Activated CD4-positive, alpha-beta T cell treated with anti-CD3 and anti-CD28 coated beads, Interleukin-2, amount 50 U/mL, for 24 hours (primary cell): Measurements from ENCODE around the gene NKAIN4.
"Not testable (repeated sequence)": the region's sequence is repeated elsewhere in the genome, so short reads cannot be mapped to it uniquely, and the experiment has no call there.

ENCODE experiments used
- DNase-seq, 2 donors: peaks; one replicate each; pipeline ENCODE4 v3.0.0-alpha.2; 2020; ENCODE audit warnings: low read depth in 1 of 2, low spot score in 1 of 2

Gene NKAIN4

DNA sequence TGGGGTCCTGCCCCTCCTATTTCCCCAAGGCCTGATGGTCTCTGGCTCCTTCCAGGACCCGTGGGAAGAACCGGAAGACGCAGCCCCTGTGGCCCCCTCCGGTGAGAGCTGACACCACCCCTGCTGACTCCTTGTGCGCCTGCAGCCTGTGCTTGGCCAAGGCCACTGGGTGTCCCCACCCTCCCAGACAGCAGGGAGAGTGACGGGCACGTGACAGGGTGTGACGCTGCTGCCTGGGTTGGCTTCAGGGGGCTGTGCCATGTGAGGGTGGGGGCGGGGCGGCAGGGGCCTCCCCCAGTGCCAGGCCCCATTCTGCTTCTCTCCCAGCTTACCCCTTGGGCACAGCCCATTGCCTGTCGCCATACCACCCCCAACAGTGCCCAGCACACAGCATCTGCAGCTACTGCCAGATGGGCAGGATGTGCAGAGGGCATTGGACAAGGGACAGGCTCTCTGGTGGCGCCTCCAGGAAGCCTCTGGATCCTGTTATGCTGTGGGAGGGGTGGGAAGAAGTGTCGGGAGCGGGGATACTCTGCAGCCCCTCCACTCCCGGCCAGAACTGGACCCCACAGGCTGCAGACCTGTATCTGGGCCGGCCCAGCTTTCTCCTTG is 15.6 kb downstream of the NKAIN4 start:
- DNase-seq: no peak

DNA sequence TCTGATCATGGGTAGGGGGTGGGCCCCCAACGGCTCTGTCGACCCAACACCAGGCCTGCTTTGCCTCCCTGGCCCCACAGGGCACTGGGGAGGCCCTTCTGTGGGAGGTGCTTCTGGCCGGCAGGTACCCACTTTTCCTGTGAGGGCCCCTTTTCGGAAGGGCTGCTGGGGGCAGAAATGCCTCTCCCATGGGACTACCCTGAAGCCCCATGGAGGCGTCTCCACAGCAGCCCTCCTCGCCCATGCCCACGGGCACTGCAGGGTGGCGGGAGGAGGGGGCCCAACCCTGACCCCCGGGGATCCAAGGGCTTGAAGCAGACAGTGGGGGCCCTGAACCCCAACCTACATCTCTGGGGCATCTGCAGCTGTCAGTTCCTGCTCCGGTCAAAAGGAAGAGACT is 16.2 kb downstream of the NKAIN4 start:
- DNase-seq: no peak

DNA sequence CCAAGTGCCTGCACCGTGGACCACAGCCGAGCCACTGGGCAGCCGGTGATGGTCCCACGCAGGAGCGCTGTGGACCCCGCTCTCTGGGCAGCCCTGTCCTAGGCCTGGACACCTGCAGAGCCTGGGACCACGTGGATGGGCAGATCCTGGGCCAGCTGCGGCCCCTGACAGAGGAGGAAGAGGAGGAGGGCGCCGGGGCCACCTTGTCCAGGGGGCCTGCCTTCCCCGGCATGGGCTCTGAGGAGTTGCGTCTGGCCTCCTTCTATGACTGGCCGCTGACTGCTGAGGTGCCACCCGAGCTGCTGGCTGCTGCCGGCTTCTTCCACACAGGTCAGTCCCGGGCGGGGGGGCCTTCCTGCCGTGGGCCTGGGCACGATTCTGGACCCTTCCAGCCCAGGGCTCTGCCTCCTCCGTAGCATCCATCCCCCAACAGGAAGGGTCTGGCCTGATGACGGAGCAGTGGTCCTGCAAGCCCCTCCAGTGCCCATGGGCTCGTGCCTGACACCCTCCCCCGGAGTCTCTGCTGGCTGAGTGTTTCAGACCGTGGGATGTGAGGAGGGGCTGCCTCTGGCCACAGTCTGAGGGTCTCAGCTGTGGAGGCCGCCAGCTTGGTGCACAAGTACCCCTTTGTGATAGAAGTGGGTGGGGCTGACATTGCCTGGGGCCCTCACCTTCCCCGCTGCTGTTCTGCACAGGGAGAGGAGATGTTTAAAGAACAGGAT is 18.0 kb downstream of the NKAIN4 start:
- DNase-seq: no peak

DNA sequence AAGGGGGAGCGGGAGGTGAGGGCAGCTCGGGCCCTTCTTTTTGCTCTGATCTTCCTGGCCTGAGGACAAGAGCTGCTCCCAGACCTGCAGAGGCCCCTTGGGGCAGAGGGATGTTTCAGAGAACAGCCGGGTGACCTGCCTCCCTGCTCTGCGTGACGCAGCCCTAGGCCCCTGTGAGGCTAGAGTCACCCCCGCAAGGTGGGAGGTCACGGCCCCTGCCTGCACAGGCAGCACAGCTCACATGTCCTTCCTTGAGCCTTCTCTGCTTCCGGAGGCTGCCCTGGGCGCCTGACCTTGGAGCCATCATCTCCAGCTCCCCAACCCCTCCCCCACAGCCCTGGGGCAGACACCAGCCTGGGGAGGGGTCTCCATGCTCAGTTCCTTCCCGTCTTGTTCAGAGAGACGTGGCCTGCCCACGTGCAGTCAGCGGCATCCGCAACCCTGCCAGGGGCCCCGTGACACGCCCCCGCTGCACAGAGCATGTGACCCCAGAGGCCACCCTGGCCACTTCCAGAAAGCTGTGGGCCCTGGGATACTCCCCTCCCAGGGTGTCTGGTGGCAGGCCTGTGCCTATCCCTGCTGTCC is 18.8 kb downstream of the NKAIN4 start, which contains the start of gene BIRC7:
Gene BIRC7, plus strand, starts transcription at position 507 of the 585 bp plus-strand sequence. CDS start 192 bp downstream, outside the sequence.
- DNase-seq: no peak

DNA sequence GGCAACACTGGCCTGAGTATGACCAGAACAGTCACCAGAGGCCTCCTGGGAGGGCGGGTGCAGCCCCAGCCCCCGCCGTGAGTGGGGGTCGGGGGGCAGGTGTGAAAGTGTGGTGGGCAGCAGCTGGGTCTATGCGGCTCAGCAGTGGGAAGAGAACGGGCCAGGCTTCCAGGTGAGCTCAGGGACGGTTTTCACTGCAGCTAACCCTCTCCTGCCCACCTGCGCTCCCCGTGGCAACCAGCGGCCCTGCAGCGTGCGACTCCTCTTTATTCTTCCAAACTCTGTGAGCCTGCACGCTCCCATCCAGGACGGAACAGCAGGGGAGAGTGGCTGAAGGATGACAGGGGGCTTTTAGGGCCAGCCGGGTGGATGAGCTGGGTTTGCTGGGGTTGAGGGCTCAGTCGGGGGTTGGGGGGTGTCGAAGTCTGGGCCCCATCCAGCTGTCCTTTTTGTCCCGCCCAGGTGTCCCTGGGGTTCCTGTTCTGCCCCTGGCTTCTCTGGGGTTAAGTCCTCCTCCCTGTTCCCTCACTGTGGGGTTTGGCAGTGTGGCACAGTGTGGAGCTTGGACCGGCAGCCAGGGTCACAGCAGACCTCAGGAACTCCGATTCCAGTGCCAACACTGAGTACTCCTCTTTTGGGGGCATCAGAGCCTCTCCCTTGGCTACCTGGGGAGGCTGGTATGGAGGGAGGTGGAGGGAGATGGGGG is 19.4 kb downstream of the NKAIN4 start:
- DNase-seq: no peak

DNA sequence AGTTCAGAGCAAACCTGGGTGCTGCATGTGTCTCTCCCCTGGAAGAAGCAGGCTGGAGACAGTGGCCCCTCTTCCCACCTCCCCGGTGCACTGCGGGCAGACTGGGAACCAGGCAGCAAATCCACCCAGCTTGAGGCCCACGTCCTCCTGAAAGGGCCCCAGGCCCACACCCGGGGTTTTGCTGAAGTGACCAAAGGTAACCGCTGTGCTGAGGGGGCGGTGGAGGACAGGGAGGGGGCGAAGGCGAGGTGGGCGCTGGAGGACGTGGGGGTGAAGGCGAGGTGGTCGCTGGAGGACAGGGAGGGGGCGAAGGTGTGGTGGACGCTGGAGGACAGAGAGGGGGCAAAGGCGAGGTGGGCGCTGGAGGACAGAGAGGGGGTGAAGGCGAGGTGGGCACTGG is 20.3 kb downstream of the NKAIN4 start:
- DNase-seq: no peak

DNA sequence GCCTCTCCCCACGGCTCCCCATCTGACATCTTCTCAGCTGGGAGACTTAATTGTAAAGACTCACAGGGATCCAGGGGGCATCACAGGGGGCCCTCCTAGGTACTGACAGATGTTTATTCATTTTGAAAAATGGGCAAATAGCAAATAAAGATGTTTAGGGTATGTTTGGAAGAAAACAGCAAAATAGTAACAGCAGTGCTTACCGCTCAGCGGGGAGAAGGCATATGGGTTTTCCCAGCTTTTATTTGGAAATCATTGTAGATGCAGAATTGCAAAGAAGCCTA is 21.3 kb downstream of the NKAIN4 start:
- no peak for DNase-seq

DNA sequence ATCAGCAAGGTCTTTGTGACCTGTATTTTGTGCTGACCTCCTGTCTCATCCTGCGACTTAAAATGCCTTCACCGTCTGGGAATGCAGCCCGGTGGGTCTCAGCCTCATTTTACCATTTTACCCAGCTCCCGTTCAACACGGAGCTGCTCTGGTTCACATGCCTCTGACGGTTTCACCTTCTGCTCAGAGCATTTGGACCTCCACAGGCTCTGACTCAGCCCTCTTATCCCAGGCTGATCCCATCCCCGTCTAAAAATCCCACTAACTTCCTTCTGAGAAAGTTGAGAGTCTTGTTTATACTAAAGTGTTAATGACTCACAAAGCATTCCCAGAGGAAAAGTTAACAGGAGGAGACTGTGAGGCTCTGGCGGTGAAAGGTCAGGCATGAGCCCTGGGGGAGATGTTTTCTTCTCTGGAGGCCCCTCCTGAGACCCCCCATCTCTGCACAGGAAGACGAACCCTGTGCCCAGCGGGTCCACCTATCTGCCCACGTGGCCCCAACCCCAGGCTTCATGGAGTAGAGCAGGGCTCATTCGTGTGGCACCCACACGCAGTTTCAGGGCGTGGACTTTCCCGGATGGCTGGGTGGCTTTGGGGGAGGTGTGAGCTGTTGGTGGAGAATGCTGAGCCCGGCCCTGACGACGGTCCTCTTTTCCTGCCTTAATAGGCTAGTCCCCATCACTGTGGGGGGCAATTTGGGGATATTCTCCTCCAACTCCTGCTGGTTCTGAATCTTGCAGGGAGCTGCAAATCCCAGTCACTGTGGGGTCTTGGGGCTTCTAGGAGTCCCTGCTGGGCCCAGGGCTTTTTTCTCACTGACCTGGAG is 21.8 kb downstream of the NKAIN4 start:
- no peak for DNase-seq

DNA sequence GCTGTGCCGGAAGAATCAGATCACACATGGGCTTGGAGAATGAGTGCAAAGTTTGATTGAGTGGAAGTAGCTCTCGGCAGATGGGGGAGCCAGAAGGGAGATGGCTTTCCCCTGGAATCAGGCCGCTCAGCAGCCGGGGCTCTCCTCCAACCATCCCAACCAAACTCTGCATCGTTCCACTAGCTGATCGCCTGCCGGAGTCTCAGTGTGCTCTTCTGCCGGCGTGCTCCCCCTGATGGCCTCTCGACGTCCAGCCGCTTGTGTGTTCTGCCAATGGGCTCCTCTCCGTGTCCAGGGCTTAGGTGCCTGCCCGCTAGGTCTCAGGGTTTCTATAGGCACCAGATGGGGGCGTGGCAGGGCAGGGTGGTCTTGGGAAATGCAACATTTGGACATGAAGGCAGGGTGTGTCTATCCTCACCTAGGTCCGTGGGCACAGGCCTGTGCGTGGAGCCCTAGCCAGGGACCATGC is 23.4 kb downstream of the NKAIN4 start:
- no peak for DNase-seq

DNA sequence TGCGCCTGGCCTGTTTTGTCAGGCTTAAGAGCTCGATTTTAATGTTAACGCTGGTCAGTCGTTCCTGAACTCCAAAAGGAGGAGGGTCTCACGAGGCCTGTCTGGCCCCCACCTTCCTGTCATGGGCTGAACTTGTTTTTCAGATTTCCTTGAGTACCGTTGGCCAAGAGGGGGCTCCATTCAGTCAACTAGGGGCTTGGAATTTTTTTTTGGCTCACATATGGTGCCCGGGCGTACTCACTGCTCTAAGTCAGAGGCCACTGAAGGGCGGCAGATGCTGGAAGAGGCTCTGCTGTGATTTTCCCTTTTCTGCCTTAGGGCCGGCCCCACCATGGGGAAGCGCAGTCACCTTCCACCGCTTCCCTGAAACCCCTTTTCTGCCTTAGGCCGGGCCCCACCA is 25.5 kb downstream of the NKAIN4 start:
- DNase-seq: no peak

DNA sequence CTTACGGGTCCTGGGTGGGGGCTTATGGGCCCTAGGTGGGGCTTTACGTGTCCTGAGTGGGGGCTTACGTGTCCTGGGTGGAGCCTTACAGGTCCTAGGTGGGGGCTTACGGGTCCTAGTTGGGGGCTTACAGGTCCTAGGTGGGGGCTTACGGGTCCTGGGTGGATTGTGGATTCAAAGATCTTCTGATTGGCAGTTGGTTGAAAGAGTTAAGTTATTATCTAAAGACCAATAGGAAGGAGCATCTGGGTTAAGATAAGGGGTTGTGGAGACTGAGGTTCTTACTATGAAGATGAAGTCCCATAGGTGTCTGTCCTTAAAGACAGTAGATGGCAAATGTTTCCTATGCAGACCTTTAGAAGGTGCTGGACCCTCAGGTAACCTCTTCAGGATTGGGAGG is 27.0 kb downstream of the NKAIN4 start:
- no peak for DNase-seq

DNA sequence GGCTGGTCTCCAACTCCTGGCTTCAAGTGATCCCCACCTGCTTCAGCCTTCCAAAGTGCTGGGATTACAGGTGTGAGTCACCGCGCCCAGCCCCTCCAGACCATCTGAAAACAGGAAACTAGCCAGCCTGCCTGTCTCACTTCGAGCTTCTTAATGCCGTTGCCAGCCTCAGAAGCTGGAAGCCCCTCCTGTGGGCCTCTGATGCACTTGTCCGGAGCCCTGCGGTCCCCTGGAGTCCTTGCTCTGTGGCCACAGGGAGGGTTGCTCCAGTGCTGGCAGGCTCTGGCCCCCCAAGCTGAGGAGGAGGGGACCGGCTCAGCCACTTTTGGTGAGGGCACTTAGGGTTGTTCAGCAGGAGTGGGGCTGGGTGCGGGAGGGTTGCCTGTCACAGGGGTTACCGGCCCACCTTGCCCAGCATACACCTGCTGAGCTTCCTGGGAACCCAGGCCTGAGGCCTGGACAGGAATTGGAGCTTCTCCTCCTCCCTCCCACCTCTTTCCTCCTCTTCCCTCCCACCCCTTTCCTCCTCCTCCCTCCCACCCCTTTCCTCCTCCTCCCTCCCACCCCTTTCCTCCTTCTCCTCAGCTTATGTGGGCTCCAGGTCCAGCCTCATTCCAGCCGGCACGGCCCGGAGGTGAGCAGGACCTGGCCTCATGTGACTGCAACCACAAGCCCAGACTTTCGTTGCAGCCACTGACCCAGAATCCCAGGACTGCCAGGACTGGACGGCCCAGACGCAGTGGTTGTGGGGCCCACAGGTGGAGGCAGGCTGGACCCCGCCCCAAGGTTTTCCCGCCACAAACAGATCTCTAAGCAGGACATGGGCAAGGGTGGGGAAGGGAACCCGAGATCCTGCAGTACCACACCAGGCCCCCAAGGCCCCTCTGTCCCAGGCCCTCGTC is 28.0 kb downstream of the NKAIN4 start:
- no peak for DNase-seq

DNA sequence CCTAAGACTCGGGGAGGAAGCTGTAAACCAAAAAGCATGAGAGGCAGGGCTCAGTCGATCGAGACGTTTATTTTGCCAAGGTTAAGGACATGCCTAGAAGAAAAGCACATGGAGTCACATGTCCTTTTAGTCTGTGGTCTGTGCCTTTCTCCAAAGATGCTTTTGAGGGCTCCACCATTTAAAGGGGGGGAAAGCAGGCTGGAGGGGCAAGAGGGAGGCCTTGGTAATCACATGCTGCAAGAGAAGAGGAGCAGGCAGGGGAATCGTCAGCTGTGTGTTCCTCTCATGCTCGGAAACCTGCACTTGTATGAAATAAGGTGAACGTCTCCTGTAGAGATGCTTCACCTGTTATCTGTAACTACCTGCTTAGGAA is 29.2 kb downstream of the NKAIN4 start:
- DNase-seq: no peak

DNA sequence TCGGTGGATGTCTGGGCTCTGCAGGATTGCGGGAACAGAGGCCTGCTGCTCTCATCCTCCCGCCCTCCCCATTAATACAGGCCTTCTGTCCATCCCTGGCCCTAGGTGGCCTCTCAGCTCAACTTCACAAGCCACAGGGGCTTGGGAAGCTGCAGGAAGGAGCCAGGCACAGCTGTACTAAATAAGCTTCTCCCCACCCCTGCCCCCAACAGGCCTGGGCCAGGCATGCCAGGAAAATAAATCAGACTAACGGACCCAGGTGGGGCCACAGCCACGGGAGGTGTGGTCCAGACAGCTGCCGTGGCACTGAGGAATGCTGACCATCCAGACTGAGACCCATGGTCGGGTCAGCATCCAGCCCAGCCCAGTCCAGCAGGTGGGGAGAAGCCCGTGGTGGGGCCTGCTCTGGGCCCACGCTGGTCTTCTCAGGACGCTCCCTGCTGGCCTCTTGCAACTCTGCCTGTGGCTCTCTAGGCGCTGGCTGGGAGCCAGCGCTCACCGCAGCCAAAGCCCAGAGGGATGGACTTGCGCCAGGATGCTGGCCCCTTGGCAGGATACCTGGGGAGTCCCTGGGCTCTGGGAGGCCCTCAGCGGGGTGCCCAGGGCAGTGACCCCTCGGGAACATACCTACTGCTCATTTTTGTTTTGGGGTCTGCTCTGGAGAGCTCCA is 29.7 kb downstream of the NKAIN4 start:
- DNase-seq: no peak

DNA sequence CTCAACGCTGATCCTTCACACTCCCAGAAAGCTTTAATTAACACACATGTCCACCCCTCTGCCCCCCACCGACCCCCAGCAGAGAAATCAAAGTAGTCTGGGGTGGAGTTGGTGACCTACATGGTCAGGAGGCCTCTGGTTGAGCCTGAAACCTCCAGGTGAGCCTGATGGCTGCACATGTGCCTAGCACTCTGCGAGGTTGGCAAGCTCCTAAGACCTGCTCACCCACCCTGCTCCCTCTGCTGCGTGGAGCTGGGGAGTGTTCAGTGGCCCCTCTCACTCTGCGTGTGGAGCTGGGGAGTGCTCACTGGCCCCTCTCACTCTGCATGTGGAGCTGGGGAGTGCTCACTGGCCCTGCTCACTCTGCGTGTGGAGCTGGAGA is 30.4 kb downstream of the NKAIN4 start:
- no peak for DNase-seq

DNA sequence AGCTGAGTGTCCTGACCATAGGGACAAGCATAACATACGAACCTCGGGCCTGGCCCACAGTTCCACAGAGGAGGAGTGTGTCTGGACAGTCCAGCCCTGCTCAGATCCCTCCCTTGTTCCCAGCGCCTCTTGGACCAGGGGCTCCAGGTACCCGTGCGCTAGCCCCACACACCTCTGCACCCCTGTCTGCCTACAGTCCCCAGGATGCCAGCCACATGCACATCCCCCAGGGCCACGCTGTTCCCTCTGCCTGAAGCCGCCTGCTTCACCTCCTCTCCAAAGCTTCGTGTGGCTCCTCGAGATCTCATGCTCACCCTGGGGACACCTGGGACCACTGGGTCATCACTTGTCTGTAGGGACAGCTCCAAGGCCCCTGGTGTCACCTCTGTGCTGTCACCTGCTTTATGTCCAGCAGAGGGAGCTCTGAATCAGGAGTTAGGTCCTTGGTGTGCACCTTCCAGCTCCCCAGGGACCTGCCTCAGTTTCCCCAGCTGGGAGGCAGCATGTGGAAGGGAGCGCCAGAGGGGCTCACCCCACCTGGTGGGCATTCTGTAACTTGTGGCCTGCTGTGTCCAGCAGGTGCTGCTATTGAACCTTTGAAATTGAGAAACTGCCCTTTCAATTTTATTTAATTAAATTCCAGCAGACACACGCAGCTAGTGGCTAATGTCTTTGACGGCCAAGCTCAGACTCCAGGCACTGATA is 31.0 kb downstream of the NKAIN4 start:
- peak; percentile 20 to 41 for DNase-seq

DNA sequence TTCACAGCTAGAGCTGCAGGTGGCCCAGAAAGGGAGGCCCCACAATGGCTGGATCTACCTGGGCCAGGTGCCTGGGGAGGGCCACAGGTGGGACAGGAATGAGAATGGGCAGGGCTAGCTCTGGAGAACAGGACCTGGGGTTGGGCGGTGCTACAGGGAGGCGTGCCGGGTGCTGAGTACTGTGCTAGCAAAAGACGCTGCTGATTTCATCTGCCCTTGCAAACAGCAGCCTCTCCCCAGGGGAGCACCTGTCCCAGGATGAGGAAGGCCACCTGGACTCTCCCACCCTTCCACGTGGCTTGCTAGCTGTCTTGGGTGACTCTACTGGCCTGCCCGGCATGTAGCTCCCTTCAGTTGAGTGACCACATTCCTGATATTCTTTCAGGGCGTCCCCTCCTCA is 31.7 kb downstream of the NKAIN4 start:
- no peak for DNase-seq

DNA sequence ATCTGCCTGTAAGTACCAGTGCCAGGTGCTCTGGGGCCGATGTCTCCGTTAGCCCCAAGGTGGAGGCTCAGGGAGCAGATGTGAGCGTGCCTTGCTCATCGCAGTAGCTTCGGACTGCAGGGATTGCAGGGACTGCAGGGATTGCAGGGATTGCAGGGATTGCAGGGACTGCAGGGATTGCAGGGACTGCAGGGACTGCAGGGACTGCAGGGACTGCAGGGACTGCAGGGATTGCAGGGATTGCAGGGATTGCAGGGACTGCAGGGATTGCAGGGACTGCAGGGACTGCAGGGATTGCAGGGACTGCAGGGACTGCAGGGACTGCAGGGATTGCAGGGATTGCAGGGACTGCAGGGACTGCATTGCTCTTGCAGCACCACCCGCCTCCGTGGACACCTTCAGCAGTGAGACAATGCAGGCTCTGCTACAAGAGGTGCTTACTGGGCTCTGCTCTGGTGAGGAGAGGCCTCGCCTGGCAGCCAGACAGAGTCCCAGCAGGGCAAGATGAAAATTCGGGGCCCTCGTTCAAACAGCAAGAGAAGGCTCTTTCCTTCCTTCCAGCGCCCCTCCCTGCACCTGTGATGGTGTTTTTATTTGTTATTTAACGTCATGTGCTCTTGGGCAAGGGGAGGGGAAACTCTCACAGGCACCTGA is 32.7 kb downstream of the NKAIN4 start:
- DNase-seq: not testable (repeated sequence)
